GM21786 (cell line): ENCODE data around the gene GOLIM4.
"Not testable (repeated sequence)": the region's sequence is repeated elsewhere in the genome, so short reads cannot be mapped to it uniquely, and the experiment has no call there.

Experiments used
- ATAC-seq: cut with Tn5 transposase; IDR thresholded peaks from one replicate; pipeline ENCODE4 v1.9.1; 2021; ENCODE audit not compliant: unreplicated experiment

GOLIM4 gene

DNA sequence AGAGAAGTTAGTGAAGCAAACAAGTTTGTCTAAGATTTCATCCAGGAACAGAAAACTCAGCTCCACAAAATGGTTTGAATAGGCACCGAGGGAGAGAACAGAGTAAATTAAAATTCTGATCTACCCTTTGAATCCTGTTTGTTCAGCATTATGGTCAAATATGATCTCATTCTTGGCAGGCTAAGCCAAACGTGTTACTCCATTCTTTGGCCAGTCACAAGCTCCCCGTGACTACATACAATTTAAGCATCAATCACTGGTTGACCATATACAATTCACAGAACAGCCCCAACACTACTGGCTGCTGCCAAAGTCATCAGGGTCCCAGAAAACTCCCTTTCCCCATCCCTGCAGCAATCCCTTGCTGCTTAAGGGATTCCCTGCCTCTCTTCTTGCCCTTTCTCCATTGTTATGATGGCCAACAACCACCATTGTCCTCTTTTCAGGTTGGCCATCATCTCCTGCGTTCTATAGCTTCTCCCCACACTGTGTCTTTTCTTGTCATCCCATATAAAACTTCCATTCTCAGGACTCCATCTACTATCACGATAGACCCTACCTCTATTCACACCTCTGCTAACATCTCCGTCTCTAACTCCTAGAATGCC, 46.3 kb downstream of the GOLIM4 start:
- ATAC-seq, result no peak

DNA sequence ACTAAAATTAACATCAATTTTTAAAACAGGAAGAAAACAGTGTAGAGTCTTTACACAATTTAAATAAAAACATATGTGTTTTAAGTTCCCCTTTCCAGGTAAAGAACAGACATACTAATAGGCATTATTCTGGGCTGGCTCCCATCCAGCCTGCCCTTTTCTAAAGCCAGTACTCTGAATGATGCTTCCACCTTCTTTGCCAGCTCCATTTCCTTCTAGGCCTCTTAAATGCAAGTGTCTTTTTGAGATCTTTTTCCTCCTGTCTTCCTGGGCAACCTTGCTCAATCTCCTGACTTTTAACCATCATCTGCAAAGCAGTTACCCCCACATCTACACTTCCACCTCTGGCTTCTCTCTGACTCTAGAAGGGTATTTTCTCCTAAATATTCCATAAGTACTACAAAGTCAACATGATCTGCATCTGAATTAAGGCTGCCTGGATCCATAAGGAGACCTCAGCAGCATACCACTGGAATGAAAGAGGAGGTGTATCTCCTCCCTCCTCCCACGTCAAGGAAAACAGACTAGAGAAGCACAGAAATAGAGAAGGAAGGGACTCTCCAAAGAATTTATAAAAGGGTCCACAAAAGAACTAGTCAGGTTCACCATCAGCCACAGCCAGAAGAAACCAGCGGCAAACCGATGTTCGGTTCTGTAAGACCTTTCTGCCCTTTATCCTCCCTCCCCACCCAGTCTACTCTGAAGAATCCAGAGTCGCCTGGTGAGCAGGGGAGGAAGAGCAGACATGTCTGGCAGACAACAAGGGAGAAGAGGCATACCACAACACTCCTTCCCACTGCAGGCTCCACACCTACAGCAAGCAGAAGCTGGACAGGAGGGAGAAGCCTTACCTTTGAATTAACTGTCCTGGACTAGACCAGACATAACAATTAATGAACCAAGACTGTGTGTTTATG, 47.1 kb downstream of the GOLIM4 start:
- no peak for ATAC-seq

DNA sequence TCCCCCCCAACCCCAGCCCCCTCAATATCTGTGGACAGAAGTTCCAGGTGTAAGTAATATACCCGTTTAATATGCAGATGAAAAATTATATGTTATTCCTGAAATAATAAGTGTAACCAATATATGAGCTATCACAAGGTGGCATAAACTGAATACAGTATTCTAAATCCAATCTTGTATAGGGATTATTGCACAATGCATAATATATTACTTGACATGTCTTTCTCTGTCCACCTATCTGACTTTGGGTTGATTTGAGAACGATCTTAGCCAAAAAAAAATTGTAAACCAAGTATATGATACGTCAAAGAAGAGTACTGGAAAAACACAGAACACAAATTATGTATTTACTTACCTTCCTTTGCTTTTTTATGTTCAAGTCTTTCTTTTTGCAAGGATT, 47.8 kb downstream of the GOLIM4 start:
- no peak for ATAC-seq

DNA sequence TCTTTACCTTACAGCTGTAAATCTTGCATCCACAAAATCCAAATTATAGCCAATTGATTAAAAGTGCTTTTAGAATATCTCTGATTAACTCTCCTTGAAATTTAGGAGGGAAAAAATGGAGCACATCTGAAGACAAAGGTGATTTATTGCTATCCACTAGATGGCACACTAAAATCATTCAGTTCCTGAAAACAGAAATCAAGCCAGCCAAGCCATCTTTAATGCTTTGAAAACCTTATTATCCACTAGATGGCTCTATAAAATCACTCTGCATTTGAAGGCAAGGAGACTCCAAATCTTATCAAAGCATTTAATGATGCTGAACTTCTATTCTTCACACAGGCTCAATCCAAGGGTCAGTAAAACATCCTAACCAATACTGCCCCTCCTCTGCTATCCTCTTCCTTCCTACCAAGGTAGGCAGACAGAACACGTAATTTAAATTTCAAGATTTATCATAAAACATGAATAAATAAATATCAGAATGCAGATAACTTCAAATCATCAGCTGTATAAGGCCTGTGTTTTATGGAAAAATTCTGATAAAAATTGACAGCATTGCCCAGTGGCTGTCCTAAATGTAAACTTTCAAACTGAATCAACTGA, 48.4 kb downstream of the GOLIM4 start:
- ATAC-seq, result peak; percentile 77

DNA sequence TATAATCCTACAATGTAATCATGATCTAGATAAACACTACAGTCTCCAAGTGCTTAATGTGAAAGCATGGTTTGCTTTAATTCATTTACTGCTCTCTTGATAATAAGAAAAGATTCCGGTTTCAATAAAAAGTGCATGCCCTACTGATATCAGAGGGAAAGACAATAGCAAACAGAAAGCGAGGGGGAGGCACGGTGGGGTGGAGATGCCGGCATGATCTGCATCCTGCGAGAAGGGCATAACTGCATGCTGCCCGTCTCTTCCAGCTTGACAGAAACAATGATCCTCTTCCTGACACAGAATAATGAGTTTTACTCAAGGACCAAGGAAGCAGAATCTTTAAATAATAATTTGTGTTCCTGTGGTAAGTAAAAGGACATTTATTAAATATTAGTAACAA, 51.7 kb downstream of the GOLIM4 start:
- no peak for ATAC-seq

DNA sequence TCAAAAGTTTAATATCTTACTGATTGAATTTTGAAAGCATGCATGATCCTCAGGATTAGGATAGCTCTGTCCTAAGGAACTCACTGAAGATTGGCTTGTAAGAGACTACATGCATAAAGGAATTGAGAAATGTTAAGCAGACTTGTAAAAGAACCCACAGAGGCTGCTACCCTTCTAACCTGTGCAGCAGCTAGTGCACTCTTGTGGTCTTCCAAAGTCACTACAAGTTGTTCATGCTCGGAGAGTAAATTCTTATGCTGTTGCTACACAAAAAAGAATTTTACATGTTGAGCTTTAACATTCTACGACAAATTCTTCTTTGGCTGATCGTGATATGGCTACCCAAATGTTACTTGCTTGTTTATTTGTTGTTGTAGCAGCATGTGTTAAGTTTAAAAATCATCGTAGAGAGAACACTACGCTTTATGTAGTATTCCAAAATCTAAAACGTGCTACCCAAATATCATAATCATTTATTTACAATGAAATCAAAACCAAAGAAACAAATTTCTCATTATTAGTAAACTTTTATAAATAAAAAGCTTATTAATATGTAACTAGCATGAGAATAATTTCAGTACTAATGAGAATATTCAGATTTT, 55.0 kb downstream of the GOLIM4 start:
- ATAC-seq, result peak; percentile 77

DNA sequence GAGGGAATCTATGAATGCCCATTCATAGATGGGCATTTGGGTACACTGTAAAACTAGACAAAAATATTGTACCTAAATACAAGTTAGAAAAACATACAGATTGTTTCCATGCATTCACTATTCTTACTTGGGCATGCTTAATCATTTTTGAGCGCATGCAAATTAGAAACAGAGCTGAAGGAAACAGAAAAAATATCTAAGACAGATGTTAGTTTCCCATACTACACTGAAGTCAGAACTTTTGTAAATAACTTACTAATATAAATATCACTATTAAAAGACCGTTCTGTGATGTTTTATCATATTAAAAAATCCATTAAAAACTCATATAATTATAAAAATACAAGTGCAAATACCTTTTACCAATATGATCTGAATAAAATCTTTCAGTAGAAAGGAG, 58.7 kb downstream of the GOLIM4 start:
- ATAC-seq, result no peak

DNA sequence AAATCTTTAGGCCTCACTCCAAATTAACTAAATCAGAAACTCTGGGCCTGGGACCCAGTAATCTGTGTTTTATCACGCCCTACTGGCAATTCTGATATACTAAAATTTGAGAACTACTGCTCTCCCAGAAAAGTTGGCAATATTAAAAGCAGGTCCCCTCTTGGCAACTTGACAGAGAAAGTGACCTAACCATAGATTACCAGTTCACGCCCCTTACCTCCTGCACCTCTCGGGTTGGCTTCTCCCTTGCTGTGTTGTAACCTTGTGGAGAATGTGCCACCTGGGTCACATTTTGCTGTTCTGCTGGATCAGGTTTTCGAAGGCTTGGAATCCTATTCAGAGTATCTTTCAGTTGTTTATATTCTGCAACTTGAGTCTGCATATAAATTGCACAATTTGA, 59.1 kb downstream of the GOLIM4 start:
- ATAC-seq, result no peak

DNA sequence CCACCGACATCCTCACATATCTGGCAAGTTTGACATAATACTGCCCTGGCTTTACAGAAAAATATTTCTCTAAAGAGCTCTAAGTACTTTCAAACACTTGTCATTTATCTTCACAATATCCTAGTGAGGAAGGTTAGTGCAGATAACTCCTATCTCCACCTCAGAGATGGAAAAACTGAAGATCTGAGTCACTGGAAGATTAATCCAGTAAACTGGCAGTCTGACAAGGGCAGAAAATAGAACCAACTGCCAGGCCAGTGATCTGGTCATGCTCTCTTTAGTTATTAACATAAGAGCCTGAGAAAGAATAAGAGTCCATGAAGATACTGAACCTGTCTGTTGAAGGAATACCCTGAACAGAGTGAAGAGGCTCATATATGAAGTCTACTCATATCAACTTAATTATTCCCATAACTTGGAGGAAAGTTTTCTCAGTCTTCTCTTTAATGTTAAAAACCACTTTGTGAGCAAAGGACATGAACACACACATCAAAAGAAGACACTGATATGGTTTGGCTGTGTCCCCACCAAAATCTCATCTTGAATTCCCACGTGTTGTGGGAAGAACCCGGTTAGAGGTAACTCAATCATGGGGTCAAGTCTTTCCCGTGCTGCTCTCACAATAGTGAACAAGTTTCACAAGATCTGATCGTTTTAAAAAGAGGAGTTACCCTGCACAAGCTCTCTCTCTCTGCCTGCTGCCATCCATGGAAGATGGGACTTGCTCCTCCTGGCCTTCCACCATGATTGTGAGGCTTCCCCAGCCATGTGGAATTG, 61.4 kb downstream of the GOLIM4 start:
- ATAC-seq, result no peak

DNA sequence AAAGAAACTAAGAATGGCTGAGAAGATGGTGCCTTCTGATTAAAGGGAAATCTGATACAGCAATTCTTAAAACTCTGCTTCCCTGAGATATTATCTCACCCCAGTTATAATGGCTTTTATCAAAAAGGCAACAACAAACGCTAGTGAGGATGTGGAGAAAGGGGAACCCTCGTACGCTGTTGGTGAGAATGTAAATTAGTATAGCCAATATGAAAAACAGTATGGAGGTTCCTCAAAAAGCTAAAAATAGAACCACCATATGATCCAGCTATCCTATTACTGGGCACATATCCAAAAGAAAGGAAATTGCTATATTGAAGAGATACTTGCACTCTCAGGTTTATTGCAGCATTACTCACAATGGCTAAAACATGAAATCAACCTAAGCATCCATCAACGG, 65.1 kb downstream of the GOLIM4 start:
- no peak for ATAC-seq

DNA sequence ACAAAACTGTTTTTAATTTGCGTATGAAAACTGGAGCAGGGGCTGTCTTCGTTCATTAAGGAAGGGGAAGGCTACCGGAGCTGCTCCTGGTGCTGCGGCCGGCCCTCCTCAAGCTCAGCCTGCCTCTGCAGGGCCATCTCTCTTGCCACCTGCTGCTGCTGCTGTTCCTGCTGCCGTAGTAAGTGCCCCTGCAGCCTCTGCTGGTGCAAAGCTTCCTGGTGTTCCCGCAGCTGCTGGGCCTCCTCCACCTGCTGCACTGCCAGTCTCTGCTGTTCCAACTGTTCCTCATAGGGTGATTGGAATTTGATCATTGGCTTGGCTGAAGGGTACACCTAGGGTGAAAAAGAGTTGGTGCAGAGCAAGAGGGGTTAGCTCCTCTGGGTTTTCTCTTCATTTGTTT, 66.0 kb downstream of the GOLIM4 start:
- no peak for ATAC-seq

DNA sequence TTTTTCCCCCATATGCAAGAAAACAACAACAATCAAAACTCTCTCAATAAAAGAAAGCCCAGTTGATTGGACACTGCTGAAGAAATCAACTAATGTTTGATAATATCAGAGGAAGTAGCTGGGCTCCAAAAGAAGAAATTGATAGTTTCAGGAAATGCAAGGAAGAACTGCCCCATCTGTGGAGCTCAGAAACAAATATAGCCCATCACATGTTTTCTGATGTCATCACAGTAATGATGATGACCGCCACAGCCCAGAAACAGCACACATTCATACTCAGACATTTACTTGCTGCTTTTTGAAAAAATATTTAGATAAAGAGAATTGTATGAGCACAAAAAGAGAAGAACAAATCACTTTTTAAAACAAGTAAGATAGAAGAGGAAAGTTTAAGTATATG, 67.6 kb downstream of the GOLIM4 start:
- no peak for ATAC-seq

DNA sequence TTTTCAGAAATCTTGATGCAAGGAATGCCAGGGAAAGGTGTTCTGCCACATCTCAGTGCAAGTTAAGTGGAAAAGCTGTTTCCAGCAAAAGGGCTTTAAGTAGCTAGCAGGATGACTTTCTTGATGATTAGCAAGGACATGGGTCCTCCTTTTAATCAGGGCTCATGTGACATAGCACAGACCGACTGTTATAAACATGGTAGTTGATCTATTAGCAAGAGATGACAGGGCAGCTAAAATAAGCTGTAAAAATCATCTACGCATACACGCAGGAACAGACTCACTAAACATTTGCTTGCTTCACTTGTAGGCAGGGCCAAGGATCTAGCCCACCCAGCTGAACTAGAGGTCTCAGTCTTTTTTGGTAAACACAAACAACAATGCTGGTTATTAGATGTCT, 69.0 kb downstream of the GOLIM4 start:
- no peak for ATAC-seq

DNA sequence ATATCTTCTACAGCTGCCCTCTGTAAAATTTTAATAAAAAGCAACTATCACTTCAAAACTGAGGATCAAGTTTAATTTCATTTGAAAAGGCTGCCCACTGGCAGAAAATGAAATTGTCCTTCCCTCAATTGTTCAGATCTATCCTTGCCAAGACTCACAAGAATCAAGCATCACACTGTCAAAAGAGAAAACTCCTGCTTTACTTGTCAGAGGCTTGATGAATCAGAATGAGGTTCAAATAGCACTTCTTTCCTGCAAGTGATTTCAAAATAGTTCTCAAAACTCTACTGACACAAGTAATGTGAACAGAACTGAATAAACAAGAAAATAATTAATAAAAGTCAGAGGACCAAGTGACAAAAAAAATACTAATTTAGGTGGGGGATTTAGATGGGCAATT, 70.6 kb downstream of the GOLIM4 start:
- ATAC-seq, result no peak

DNA sequence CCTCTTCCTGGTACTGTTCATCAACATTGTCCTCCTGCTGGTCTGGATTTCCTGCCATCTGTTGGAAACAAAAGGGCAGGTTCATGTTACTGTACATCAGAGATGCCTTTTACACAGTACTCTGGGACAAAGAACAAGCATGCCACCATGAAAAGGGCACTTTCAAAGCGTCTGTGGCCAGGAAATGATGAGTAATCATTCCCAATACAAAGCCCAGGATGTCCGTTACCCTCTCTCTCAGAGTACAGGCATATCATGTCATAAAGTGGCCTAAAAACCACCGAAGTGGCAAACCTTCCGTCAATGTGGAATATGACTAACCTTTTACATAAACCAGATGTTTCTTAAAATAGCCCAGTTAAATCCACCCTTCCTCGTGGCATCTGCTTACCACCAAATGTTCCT, 71.2 kb downstream of the GOLIM4 start:
- peak; percentile 60 for ATAC-seq

DNA sequence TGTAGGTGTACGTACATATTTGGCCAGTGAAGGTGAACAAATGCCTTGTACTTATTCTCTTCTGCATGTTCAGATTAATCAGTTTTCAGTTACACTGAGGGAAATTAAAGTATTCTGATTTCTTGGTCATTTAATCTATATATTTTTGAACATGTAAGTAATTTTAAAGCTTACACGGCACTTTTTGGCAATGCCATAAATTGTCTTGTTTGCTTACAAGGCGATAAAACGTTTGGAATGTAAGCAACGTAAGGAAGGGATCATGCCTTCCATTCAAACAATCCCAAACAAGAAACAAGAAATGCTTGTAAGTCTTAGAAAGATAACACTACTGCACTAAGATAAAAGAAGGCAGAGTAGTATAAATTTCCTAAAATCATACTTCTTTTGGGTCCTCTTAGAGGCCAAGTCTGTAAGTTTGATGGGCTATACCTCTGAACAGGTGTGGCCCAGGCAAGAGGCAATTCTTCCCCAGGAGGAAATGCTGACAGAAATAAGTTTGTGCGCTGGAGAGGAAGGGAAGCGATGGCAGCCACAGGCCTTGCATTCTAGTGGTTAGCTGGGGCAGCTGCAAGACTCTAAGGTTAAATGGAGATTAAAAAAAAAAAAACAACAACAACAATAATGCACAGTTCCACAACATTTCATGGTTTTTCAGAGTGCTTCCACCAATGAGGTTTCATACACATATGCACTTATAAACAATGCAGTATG, 73.8 kb downstream of the GOLIM4 start:
- ATAC-seq, result no peak

DNA sequence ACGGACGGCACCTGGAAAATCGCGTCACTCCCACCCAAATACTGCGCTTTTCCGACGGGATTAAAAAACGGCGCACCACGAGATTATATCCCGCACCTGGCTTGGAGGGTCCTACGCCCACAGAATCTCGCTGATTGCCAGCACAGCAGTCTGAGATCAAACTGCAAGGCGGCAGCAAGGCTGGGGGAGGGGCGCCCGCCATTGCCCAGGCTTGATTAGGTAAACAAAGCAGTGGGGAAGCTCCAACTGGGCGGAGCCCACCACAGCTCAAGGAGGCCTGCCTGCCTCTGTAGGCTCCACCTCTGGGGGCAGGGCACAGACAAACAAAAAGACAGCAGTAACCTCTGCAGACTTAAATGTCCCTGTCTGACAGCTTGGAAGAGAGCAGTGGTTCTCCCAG, 84.4 kb downstream of the GOLIM4 start:
- ATAC-seq, result not testable (repeated sequence)

DNA sequence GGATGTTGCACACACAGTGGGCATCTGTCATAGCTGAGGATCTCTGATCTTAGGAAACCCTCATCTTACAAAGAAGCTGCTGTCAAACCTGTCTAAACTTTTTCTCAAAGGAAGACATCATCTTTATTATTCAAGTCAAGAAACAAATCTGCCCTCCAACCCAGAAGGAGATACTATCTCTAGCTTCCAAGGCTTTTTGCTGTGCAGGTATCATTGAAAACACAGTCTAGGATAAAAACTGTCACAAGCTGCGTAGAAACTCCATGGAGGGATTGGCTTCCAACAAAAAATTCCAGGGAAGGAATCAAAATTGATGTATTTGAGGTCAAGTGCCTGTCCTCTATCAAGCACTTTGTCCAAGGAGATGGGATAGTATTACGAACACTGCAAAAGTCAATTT, 89.1 kb downstream of the GOLIM4 start:
- ATAC-seq, result no peak

DNA sequence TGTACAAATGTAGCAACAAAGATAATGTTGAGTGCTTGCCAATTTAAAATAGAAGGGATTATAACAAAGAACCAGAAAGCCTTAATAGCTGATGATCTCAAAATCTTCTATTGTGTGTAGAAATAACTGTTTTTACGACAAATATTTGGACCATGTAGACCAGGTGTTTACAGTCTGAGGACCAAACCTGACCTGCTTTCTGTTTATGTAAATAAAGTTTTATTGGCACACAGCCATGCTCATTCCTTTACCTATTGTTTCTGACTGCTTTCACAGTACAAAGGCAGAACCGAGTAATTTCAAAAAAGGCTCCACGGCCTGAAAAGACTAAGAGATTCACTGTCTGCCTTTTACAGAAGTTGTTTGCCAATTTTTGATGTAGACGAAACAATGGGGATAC, 91.8 kb downstream of the GOLIM4 start:
- ATAC-seq, result no peak

DNA sequence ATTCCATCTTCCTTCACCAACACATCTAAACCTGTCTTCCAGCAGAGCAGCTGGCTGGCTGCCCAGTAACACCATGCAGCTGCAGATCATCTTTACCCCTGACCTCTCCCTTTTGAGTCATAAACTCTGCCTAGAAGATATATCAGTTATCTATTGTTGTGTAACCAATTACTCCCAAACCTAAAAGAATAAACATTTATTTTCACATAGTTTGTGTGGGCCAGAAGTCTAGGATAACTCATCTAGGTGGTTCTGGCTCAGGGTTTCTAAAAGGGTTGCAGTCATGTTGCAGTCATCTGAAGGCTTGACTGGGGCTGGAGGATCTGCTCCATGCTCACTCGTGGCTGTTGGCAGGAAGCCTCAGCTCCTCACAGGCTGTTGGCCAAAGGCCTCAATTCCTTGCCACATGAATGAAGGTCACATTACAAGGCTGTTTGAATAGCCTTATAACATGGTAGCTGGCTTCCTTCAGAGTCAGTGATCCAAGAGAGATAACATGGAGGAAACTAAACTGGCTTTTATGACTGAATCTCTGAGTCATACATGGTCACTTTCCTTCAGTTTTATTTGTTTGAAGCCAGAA, 92.8 kb downstream of the GOLIM4 start:
- ATAC-seq, result no peak
